K562 (cell line): ENCODE results near the gene SERPINA1. TPM values are rescaled to one million over a fixed set of nuclear protein-coding genes. Genes with fewer than 3 reads are reported as not detected.

Experiments
- ATAC-seq: fragments of 200-7000 bp; cut with Tn5 transposase; 3 replicates; pipeline ENCODE4 v1.9.1; 2020; ENCODE audit warnings: moderate library complexity
- BruUV-seq: library from RNA; stranded (reverse); fragments of 400-500 nt; replicated peaks from 2 replicates; lab custom pipeline; 2021; lab: Mats Ljungman, UMichigan
- CTCF ChIA-PET: fragments of 300-600 bp; formaldehyde crosslinking; extraction: SDS; loops from one replicate; lab custom pipeline; 2021; ENCODE audit warnings: low intra/inter-chr PET ratio; lab: Yijun Ruan, JAX
- POLR2A ChIA-PET: fragments of 300-600, 350-650 bp; sonication (Branson Sonifier 250); formaldehyde crosslinking; extraction: SDS; loops from one replicate; lab custom pipeline; 2021; ENCODE audit warnings: antibody characterized with exemption, inconsistent platforms; lab: Yijun Ruan, JAX
- DNase-seq, 4 experiments: peaks; one replicate each; pipeline versions ENCODE4 v3.0.0 to v3.0.0-alpha.2; 2011 to 2018; ENCODE audit warnings: low spot score in 3 of 4, mixed read lengths in 3 of 4; ENCODE audit errors: extremely low read depth in 1 of 4
- FAIRE-seq: peaks from 2 replicates; lab custom pipeline; 2011; peaks lifted over from hg19 to GRCh38; lab: Jason Lieb, UNC
- H2AFZ ChIP-seq: 2 replicates; pipeline ENCODE4 v1.6.0; 2011; ENCODE audit warnings: low read depth, low read length, control low read depth, inconsistent platforms
- H3K27ac ChIP-seq: fragments of 200-600 bp; 3 replicates; pipeline ENCODE4 v1.8.0; 2011; ENCODE audit warnings: low read depth, mild to moderate bottlenecking, control low read depth, inconsistent platforms, low read length, moderate library complexity, mixed read lengths; ENCODE audit errors: extremely low read depth
- H3K27me3 ChIP-seq, 2 experiments: fragments of 300-600 bp in 1 of 2; 2 replicates in 1 of 2; 3 replicates in 1 of 2; pipeline versions ENCODE4 v1.6.0 to v1.8.0; 2011; ENCODE audit warnings: inconsistent platforms in 2 of 2, low read length in 2 of 2, mild to moderate bottlenecking in 1 of 2, mixed read lengths in 1 of 2, moderate library complexity in 1 of 2; ENCODE audit not compliant: control insufficient read depth in 2 of 2, insufficient read depth in 2 of 2
- H3K36me3 ChIP-seq: fragments of 300-600 bp; 3 replicates; pipeline ENCODE4 v1.8.0; 2011; ENCODE audit warnings: mild to moderate bottlenecking, low read length, inconsistent platforms; ENCODE audit not compliant: control insufficient read depth, insufficient read depth
- H3K4me1 ChIP-seq, 2 experiments: fragments of 200-600 bp in 1 of 2; replicated peaks in 1 of 2; 2 replicates in 1 of 2; 3 replicates in 1 of 2; pipeline versions ENCODE4 v1.5.1 to v1.8.0; 2011; ENCODE audit warnings: inconsistent platforms in 2 of 2, low read length in 2 of 2, mild to moderate bottlenecking in 1 of 2, mixed read lengths in 1 of 2, moderate library complexity in 1 of 2; ENCODE audit not compliant: control insufficient read depth in 2 of 2, insufficient read depth in 2 of 2
- H3K4me2 ChIP-seq: 2 replicates; pipeline ENCODE4 v1.6.1; 2011; ENCODE audit warnings: low read length, control low read depth, inconsistent platforms, mixed read lengths; ENCODE audit not compliant: insufficient read depth
- H3K4me3 ChIP-seq: fragments of 200-600 bp; sonication (generic), shearing (Covaris generic); 2 replicates; pipeline ENCODE4 v1.5.1; 2016; ENCODE audit warnings: control low read depth, inconsistent platforms
- H3K79me2 ChIP-seq: fragments of 200-600 bp; 3 replicates; pipeline ENCODE4 v1.8.0; 2011; ENCODE audit warnings: low read length, inconsistent platforms; ENCODE audit not compliant: control insufficient read depth, insufficient read depth
- H3K9ac ChIP-seq, 2 experiments: 2 replicates each; pipeline versions ENCODE4 v1.6.0 to v1.6.1; 2011; ENCODE audit warnings: low read depth in 2 of 2, low read length in 2 of 2, control low read depth in 1 of 2, inconsistent platforms in 1 of 2, mild to moderate bottlenecking in 1 of 2, mixed read lengths in 1 of 2; ENCODE audit not compliant: insufficient read depth in 1 of 2
- H3K9me1 ChIP-seq: one replicate; pipeline ENCODE4 v1.6.0; 2011; ENCODE audit warnings: inconsistent platforms, mild to moderate bottlenecking, low read length, moderate library complexity; ENCODE audit not compliant: control insufficient read depth, insufficient read depth
- H3K9me3 ChIP-seq: replicated peaks from 2 replicates; pipeline ENCODE4 v1.5.1; 2011; ENCODE audit warnings: low read depth, low read length, inconsistent platforms; ENCODE audit not compliant: control insufficient read depth, insufficient read depth
- H4K20me1 ChIP-seq: replicated peaks from 2 replicates; pipeline ENCODE4 v1.6.1; 2011; ENCODE audit warnings: low read length, inconsistent platforms, mixed read lengths; ENCODE audit not compliant: control insufficient read depth, insufficient read depth
- CHD7 ChIP-seq: fragments of 200-600 bp; sonication (generic); IDR thresholded peaks from one replicate; pipeline ENCODE4 v1.6.1; 2012; ENCODE audit warnings: mild to moderate bottlenecking, low read depth, low read length, inconsistent platforms
- ELF4 ChIP-seq: fragments of 450-650 bp; formaldehyde crosslinking; IDR thresholded peaks from 2 replicates; pipeline ENCODE4 v1.4.0; 2022; ENCODE audit warnings: missing genetic modification characterization
- FOXP1 ChIP-seq: sonication (generic); formaldehyde crosslinking; IDR thresholded peaks from 2 replicates; pipeline ENCODE4 v1.8.0; 2022; ENCODE audit warnings: mild to moderate bottlenecking, missing genetic modification reagents
- HDAC2 ChIP-seq: fragments of 450-650 bp; IDR thresholded peaks from 2 replicates; pipeline ENCODE4 v1.6.1; 2016; ENCODE audit warnings: mild to moderate bottlenecking
- MECOM ChIP-seq: fragments of 250-450 bp; sonication (Bioruptor Pico); IDR thresholded peaks from 2 replicates; pipeline ENCODE4 v1.8.0; 2022; ENCODE audit warnings: inconsistent platforms
- RBM39 ChIP-seq: fragments of 200-400 bp; formaldehyde crosslinking; optimal IDR thresholded peaks from 2 replicates; pipeline ENCODE3; 2018; ENCODE audit warnings: low read depth, low read length
- SMARCA5 ChIP-seq: fragments of 450-650 bp; IDR thresholded peaks from 2 replicates; pipeline ENCODE4 v1.6.1; 2016
- ZBTB8A ChIP-seq: fragments of 450-650 bp; IDR thresholded peaks from 2 replicates; pipeline ENCODE4 v1.6.1; 2018; ENCODE audit warnings: mild to moderate bottlenecking, moderate library complexity; ENCODE audit not compliant: partially characterized antibody
- ZNF12 ChIP-seq: sonication (generic); formaldehyde crosslinking; IDR thresholded peaks from 2 replicates; pipeline ENCODE4 v1.4.0; 2020; ENCODE audit warnings: mild to moderate bottlenecking, missing genetic modification reagents
- ZNF134 ChIP-seq: fragments of 250-450 bp; sonication (Bioruptor Pico); conservative IDR thresholded peaks from 2 replicates; pipeline ENCODE4 v1.4.0; 2020
- ZNF395 ChIP-seq: fragments of 200-800 bp; sonication (Bioruptor generic); IDR thresholded peaks from 2 replicates; pipeline ENCODE4 v1.6.1; 2017; ENCODE audit warnings: missing genetic modification characterization, missing compliant biosample characterization
- ZNF695 ChIP-seq: fragments of 450-650 bp; formaldehyde crosslinking; IDR thresholded peaks from 2 replicates; pipeline ENCODE4 v1.4.0; 2020; ENCODE audit warnings: mild to moderate bottlenecking, moderate library complexity
- WGBS: fragments of 100-300 bp; shearing (Covaris generic); methylation state at CpG from one replicate; pipeline ENCODE4 v1.1.6; 2016; ENCODE audit warnings: low coverage, mixed read lengths; ENCODE audit not compliant: insufficient coverage; ENCODE audit errors: missing lambda C conversion rate; 5-methylcytosine and 5-hydroxymethylcytosine counted together
- in situ Hi-C: fragments of 300-500 bp; cut with MboI; formaldehyde crosslinking; loops from 4 replicates; pipeline ENCODE4 v1.15.0; 2018; ENCODE audit warnings: inconsistent platforms, mixed read lengths
- intact Hi-C: fragments of 100-400 bp; cut with micrococcal nuclease; formaldehyde crosslinking; loops from 2 replicates; pipeline ENCODE4 v1.14.2; 2022
- polyA plus RNA-seq, 8 experiments: library from polyadenylated mRNA; depleted of rRNA in 4 of 8; stranded (reverse) in 5 of 8; unstranded in 3 of 8; fragments of >200 nt; fragmentation: Nextera tagmentation in 2 of 8; fragmentation: Illumina TruSeq in 1 of 8; extraction: Ambion mirVana in 2 of 8; extraction: Trizol in 1 of 8; gene quantifications; 2 replicates each; pipeline versions ENCODE4 v1.2.1 to v1.2.3, GENCODE V29; 2011 to 2014; ENCODE audit warnings: inconsistent platforms in 1 of 8, missing spikeins in 1 of 8
- total RNA-seq, 7 experiments: library from RNA; depleted of rRNA in 6 of 7; stranded (reverse); fragments of >200 nt in 6 of 7; fragmentation: Illumina TruSeq in 2 of 7; extraction: Trizol in 2 of 7; gene quantifications; 2 replicates each; pipeline versions ENCODE4 v1.2.1 to v1.2.3, GENCODE V29; 2011 to 2021; ENCODE audit warnings: low replicate concordance in 1 of 7

SERPINA1 gene
- total and polyA plus RNA-seq, 9 of the 15 experiments (the other 6 are each of a cell fraction or from before 2014, with no cell fraction given), result 4.1 TPM; not detected in 8

GRCh38 chr14:94395282-94395887 is 7.0 kb upstream of the SERPINA1 start:
- Histone ChIP-seq H3K4me1 (no peaks in the 10 kb centered on the region), H2AFZ (no peak overlapping the region), H3K79me2 (no peaks in the 10 kb centered on the region), H3K27me3 (peaks cover 0 to 5% of the 10 kb centered on the region in 2 experiments; a peak in 1 of 5 replicates), H3K4me2 (no peak overlapping the region), H3K9me3 (no peaks in the 10 kb centered on the region), H3K9ac (no peak overlapping the region), H3K4me3 (no peak overlapping the region), H3K36me3 (no peaks in the 10 kb centered on the region), H4K20me1 (no peaks in the 10 kb centered on the region), H3K27ac (no peak overlapping the region), H3K9me1 (no peaks in the 10 kb centered on the region)
- FAIRE-seq (no peak), ATAC-seq (no peak), DNase-seq (no peak)
- BruUV-seq, result no TSS peak
- in situ Hi-C loops, result no loop called here
- POLR2A ChIA-PET, result no interaction called here
- CTCF ChIA-PET, result no interaction called here
- intact Hi-C loops, result no loop called here
- 5% methylated on average over 4 of the region's 4 CpGs for WGBS
- TF ChIP-seq ZNF695 (no peak), HDAC2 (no peak), RBM39 (no peak), ZNF12 (CRISPR knock-in tag) (no peak), FOXP1 (CRISPR knock-in tag) (no peak), CHD7 (no peak), ZNF395 (CRISPR knock-in tag) (no peak), ZBTB8A (no peak), SMARCA5 (no peak), ELF4 (CRISPR knock-in tag) (no peak), MECOM (CRISPR knock-in tag) (no peak), ZNF134 (CRISPR knock-in tag) (no peak)
